ENCODE results near the gene MCC.
"Not testable (repeated sequence)": the region's sequence is repeated elsewhere in the genome, so short reads cannot be mapped to it uniquely, and the experiment has no call there.

The MCC gene

DNA sequence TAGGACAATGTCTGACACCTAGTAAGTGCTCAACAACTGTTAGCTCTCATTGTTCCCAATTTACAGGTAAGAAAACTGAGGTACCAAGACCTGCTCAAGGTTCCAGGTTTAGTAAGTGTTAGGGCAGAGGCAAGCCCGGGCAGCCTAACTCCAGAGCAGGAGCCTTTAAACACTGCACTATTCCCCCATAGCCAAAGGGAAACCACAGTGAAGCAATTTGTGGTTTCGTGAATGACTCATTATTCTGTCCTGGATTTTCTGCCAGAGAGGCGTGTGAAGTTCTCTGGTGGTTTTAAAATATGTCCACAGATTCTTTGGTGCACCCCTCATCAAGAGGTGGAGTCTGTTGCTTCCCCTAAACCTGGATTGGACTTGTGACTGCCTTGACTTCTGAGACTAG is 1.0 kb upstream of the MCC start:
- DNase-seq: no peak

DNA sequence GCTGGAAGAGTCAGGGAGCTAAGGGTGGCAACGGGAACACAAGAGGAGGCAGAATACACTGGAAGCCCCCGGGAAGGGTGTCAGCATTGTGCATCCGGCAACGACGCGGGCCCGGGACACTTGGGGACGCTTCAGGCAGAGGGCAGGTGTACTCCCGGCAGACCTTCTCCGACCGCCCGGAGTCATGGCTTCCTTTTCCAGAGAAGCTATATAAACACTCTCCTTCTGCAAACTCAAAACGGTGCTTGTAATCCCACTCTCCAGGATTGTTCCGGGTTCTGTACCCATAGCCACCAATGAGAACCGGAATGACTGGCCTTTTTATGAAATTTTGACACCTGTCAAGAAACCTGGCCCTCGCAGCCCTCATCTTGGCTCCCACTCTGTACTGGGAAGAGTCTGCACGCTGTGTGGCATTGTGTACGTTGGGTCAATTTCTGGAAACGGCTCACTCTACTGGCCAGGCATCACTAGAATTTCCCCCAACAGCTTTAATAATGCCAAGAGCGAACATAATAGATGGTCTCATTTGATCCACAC is 462 bp upstream of the MCC start:
- DNase-seq: no peak

DNA sequence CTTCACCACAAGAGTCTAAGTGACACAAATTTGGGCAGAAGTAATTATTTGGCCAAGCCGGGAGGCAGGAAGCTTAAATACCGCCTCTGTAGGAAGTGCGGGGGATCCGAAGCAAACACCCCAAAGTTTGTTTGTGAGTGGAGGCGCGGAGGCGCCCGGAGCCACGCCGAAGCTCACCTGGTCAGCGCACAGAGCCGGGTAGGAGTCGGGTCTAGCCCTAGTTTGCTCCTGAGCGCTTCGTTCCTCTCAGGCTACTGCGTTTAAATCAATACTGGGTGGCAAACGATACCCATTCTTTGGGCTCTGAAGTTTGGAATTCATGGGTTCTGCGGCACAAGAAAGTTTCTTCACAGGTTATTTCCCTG is 855 bp downstream of the MCC start:
- no peak for DNase-seq

DNA sequence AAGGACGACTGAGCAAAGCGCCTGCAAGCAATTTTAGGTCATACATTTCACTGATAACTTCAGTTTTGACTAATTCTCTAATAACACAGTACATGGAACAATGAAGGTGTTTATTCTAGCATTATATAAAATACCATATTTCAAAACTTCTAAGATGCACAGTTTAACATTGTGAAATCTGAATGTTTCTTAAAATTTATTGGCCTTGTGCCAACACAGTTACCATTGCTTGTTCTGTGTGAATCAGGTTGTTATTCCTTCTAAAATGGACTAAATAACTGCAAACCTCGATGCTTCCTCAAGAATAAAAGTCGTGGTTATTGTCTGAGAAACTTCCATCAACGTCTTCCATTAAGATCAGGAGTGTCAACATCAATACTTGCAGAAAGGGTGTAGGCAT is 8.0 kb downstream of the MCC start:
- no peak for DNase-seq

DNA sequence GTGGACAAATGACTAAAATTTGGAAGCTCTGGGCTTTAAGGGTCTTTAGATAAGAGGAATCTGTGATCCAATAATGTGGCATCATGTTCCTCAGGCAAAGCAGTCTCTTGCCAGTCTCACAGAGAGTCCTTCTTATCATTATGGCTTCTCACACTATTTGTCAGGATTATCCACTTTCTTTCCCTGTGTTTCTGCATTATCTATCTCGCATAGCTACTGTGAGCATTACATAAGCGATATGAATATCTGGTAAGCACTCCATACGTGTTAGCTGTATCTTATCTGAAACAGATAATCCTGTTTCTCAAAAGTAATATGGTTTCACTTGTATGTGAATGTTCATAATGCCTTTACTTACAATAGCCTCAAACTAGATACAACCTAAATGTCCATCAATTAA is 9.6 kb downstream of the MCC start:
- DNase-seq: no peak

DNA sequence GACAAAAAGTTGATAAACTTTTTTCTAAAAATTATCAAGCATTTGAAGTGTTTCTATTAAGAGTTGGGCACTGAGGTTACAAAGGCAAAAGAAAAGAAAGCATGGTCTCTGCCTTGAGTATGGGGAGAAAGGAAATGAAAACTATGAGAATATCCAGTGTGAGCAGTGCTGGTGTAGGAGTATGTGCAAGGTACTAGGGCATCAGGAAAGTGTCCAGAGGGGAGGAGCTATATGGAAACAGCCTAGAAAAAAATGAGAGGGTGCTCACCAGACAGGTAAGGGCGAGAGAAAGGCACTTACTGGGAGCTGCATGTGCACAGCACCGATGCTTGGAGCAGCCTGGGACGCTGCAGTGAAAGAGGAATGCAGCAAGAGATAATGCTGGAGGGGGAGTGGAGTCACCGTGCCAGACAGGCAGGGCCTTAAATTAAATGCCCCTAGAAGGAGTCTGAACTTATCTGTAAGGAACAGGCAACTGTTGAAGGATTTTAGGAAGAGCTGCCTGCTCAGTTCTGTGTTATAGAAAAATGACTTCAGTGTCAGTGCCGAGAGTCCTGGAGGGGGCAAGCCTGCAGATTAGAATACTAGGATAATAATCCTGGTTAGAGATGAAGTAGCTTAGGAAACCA is 14.0 kb downstream of the MCC start:
- DNase-seq: no peak

DNA sequence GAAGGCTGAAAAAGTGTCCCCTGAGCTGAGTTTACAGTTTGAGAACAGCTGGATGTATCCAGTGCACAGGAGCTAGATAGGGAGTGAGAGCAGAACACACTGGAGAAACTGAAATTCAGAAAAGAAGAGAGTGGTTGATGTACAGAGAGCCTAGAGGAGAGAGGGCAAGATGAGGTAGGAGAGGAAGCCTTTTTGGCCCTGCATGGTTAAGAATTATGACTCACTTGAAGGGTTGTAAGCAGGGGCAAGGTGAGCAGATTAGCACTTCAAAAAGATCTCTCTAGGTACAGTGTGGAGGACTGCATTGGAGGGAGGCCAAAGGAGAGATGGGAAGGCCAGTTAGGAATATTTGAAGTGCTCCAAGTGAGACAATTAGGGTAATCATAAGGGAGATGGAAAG is 25.2 kb downstream of the MCC start:
- DNase-seq: no peak

DNA sequence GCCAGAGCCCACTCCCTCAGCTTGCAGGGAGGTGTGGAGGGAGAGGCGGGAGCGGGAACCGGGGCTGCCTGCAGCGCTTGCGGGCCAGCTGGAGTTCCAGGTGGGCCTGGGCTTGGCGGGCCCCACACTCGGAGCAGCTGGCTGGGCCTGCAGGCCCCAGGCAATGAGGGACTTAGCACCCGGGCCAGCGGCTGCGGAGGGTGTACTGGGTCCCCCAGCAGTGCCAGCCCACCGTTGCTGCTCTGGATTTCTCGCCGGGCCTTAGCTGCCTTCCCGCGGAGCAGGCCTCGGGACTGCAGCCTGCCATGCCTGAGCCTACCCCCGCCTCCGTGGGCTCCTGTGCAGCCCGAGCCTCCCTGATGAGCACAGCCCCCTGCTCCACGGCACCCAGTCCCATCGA is 31.1 kb downstream of the MCC start:
- DNase-seq: not testable (repeated sequence)

DNA sequence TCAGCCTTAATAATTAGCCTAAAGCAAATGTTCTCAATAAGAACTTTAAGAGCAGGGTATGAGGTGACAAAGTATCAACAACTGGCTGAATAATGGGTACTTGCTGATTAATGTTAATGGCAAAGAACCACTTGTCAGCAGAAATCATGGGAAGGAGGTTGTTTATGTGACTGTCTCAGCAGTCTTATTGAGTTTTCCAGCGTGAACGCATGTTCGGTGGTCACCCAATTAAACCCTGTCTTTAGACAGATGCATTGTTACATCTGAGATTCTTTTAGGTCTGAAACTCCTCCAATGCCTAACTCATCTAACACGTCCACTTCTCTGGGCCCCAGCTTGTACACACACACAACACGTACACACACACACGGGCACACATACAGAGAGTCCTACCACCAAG is 35.3 kb downstream of the MCC start:
- DNase-seq: no peak

DNA sequence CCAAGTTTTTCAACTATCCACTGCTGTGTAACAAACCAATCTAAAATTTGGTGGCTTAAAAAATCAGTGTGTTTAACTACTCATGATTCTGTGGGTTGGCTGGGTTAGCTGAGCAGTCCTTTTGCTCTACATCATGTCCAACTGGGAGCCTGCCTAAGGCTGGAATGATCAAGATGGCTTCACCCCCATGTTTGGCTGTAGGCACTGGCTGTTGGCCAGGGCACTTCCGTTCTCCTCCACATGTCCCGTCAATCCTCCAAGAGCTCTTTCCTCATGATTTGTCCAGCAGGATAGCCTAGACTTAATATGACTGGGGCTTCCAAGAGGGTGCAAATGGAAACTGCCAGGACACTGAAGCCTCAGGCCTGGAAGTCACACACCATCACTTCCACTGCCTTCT is 36.5 kb downstream of the MCC start:
- no peak for DNase-seq

DNA sequence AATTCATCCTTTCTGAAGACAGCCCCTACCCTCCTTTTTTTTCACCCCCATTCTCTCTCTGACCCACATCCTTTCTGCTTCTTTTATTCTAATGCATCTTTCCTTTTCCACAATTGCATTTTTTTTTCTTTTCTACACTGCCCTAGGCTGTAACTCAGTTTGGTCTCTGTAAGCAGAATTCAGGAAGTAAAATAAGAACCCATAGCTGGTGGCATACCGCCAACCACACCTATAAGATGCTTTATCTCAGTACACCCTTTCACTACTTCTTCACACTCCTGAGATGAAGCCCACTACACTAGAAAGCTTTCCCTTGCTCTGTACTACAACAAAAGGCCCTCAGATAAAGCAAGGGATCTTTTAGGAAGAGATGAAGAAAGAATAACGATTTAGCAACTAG is 37.3 kb downstream of the MCC start:
- no peak for DNase-seq

DNA sequence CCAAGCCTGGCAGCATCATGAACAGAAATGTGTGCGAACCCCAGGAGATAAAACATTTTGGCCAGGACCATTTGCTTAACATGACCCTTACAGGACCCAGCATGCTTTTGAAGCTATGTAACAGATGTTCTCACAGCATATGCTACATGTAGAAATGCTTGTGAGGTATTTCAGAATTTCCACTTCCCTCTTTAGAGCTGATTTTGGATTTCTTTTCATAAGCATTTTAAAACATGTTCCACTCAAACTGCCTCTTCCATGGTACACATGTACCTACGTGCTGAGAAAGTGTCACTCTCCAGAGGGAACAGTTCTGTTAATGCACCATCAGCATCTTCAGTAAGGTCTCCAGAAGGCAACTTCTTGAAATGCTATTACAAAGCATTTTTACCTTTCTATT is 37.8 kb downstream of the MCC start:
- DNase-seq: no peak

DNA sequence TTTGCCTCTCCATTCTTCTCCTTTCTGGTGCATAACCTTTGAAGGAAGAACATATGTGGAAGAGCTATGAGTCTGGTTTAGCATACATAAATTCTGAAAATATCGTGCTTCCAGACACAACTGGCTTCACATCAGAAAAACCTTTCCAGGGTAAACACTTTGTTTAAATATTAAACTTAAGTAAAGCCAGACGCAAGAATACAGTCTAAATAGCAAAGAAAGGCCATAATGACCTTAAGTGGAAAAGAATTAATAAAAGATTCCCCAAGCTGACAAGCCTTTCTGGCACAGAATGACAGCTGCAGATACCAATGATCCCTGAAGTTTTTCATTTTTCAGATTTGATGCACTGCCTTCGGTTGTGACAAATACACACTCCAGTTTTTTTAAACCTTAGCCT is 40.0 kb downstream of the MCC start:
- DNase-seq: no peak

DNA sequence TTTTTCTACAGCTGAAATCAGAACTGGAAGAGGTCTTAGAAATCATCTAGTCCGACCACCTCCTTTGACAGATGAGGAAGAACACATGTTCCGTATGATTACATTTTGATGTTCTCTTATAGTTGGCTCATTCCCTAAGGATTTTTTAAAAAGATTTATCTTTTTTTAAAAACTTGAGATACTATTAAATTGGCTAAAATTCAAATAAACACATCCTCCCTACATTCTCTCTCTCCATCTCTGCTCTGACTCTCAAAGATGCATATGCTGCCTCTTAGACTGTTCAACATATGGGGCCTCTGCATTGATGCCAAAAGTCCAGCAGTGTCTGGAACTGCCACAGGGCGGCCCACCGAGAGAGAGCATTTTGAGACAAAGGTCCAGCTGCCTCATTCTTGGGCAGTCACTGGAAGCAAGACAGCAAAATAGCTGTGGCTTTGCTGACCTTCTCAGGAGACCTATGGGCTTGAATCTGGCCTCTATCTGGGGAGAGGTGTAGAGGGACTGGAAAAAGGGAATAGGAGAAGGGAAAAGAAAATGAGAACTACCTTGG is 40.7 kb downstream of the MCC start:
- no peak for DNase-seq

DNA sequence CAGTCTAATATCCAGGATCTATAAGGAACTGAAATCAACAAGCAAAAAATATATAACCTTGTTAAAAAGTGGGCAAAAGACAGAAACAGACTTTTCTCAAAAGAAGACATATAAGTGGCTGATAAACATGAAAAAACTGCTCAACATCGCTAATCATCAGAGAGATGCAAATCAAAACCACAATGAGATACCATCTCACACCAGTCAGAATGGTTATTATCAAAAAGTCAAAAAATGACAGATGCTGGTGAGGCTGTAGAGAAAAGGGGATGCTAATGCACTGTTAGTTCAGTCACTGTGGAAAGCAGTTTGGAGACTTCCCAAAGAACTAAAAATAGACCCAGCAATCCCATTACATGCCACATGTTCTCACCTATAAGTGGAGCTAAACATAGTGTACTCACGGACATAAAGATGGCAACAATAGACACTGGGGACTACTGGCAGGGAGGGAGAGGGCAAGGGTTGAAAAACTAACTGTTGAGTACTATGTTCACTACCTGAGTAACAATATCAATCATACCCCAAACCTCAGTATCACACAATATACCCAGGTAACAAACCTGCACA is 41.8 kb downstream of the MCC start:
- no peak for DNase-seq

DNA sequence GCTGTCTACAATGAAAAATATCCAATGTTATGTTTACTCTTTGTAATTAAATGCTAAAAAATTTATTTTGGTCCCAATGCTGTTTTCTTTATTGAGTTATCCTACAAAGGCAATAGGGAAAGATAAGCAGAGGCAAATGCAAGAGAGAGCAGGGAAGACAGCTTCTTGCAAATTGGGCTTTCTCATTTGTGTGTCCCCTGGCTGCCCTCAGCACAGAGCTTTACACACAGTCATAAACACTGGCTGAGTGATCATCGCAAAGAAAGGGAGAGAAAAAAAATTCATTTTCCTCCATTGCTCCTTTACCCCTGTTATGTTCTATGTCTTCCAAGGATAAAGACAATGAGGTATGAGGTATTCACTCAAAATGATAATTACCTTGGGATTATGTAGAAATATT is 51.1 kb downstream of the MCC start:
- DNase-seq: no peak

DNA sequence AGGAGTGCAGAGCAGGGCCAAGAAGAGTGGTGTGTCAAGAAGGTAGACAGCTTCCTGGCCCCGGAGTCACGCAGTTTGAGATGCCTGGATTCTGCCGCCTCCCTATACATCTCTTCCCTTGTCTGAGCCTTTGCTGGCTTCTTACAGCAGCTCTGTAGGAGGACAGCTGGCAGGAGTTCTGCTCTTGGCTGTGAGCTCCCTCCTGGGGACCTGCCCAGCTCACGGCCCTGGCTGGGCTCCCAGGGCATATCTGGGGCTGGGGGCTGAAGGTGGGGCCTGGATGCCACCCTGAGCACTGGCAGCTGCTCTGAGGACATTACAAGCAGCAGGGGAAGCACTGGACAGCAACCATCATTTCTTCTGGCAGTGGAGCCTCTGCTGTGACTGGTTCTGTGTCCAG is 52.7 kb downstream of the MCC start:
- no peak for DNase-seq

DNA sequence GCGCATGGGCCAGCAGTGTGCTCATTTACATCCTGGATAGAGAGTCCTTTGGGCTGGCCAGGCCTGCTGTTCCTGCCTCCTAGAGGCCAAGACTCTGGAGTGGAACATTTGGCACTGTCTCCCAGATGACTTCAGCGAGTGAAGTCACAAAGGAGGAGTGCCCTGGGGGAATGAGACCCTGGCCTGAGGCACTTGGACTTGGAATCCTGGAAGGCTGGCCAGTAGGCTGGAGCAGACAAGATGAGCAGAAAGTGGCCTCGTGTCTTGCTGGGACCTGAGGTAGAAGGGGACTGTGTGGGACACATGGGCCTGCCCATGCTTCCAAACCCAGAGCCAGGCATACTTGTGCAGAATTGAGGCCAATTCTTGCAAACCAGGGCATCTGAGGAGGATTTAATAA is 53.4 kb downstream of the MCC start, which contains the start of gene TSSK1B:
TSS of gene TSSK1B (minus strand) at position 101 of the 400 bp plus-strand sequence. CDS start 150 bp downstream, outside the sequence.
- no peak for DNase-seq

DNA sequence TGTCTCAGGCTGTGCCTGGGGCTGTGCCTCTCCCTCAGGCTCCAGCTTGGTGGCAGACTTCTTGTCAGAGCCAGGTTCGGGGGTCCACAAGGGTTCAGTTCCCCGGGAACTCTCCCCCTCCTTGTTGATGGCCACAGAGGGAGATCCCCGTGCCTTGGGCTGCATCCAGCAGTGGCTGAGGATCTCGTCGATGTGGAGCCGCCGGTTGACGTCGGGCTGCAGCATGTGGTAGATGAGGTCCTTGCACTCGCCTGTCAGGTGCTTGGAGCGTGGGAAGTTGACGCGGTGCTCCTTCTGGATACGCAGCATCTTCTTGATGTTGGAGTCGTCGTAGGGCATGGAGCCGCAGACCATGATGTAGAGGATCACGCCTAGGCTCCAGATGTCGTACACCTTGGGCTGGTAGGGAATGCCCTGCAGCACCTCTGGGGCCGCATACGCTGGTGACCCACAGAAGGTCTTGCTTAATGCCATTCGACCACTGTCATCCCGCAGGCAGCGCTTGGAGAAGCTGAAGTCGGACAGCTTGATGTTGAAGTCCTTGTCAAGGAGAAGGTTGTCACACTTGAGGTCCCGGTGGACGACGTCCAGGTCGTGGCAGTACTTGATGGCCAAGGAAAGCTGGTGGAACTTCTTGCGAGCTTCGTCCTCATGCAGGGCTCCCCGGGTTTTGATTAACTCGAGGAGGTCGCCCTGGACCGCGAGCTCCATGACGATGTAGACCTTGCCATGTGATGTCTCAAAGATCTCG is 54.2 kb downstream of the MCC start:
- no peak for DNase-seq

DNA sequence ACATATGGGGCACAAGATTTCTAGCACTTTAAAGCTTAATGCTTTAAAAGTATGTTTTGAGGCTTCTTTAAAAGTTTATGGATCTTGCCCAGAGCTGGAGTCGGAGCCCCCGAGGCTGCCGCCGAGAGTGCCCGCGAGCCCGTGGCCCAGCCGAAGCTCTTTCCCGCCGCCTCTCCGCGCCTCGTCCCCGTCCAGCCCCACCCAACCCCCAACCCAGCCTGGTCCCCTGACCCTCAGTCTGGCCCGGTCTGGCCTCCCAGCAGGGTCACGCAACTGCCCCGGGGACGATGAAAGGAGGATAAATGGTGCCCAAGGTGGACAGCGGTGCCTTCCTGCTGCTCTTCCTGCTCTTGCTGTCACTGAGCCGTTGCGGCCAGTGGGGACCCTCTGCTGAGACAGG is 55.2 kb downstream of the MCC start:
- DNase-seq: no peak

DNA sequence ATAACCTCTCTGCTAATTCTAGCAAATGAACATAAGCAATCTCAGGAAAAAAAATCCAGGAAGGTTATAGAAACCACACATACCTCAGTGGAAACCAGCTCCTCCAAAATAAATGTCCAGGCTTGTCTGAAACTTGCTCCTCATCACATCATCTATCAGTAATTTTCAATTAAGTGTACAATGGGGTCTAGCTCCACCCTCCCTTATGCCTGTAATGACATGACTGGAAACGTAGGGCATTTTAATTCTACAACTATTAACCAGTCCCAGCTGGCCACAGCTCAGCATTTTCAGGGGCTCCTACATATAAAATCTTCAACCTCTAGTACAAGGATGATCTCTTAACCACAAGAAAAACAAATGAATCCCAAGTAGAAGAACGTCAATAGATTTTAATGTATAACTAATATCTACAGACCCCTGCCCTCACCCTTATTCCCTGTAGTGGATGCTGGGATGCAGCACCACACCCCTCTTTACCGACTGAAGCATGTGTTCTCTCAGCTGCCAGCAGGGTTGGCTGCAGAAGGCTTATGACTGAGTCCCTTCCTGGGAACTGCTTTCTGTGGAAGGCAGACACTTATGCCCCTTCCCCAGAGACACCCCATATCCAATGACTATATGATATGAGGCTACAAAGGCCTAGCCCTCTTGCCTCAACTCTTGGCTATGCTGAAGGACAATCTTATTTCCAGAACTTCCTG is 60.2 kb downstream of the MCC start:
- DNase-seq: no peak

DNA sequence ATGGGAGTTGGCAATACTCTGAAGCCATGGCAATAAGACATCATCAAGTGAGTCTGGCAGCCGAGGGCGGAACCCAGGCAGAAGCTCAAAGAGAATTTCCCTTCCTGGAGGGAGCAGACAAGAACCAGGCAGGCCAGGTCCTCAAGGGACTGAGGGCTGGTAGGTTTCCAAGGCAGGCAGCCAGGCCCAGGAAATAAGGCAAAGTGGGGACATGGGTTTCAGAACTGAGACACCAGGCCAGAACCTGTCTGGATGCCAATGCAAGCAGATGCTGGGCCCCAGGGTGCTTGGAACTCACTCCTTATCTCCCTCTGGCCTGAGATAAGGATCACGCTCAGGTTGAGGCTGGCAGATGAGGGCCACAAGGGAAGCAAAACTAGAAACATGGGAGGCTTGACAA is 62.3 kb downstream of the MCC start:
- DNase-seq: no peak

DNA sequence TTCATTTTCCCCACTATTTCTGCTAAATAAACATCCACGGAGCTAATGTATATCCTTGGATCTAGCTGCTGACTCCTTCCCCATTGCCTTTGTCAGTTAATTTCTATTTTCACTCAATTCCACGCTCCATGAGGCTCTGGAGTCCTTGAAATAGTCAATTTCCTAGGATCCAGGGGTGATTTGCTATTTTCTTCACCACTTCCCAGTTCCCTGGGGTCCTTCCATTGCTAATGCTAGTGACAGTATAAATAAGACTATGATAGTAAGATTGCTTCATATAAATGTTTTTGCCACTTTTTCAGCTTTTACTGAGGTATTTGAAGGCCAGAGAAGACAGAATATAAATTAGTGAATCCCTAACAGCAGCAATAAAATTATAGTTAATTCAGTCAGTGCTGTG is 66.6 kb downstream of the MCC start:
- no peak for DNase-seq
